ENCODE data around the gene PSIP1.

DNA sequence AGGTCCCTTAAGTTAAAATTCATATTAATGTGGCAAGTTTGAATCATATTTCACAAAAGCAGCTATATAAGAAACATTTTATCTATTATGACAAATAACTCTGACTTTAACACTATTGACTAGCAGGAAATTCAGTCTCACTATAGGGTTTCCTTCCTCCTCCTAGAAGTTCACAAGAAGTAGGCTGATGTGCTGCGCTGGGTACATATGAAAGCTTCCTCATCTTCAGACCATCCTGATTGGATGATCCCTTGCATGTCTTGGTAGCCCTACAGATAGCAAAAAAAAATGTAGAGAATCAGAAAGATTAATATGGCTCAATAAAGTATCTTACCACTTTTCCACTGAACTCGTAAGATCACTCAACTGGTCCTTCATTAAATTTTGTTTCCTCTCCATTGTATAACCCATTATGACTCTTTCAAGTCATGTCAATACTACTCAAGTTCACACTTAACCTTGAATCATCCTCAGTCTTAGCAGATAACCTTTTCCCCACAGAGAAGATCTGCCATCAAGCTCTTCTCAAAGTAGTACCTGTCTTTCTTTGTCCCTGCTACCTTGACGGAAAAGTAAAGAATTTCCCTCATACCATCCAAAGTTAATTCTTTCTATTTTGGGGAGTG lies 11.5 kb upstream of the PSIP1 start:
- TF ChIP-seq EZH2 (IDR thresholded peaks at IDR 0.05) = no peak
- TF ChIP-seq, protein P1, sequence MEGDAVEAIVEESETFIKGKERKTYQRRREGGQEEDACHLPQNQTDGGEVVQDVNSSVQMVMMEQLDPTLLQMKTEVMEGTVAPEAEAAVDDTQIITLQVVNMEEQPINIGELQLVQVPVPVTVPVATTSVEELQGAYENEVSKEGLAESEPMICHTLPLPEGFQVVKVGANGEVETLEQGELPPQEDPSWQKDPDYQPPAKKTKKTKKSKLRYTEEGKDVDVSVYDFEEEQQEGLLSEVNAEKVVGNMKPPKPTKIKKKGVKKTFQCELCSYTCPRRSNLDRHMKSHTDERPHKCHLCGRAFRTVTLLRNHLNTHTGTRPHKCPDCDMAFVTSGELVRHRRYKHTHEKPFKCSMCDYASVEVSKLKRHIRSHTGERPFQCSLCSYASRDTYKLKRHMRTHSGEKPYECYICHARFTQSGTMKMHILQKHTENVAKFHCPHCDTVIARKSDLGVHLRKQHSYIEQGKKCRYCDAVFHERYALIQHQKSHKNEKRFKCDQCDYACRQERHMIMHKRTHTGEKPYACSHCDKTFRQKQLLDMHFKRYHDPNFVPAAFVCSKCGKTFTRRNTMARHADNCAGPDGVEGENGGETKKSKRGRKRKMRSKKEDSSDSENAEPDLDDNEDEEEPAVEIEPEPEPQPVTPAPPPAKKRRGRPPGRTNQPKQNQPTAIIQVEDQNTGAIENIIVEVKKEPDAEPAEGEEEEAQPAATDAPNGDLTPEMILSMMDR (IDR thresholded peaks at IDR 0.05) = no peak
